ENCODE measurements around the gene ZNF281.

DNA sequence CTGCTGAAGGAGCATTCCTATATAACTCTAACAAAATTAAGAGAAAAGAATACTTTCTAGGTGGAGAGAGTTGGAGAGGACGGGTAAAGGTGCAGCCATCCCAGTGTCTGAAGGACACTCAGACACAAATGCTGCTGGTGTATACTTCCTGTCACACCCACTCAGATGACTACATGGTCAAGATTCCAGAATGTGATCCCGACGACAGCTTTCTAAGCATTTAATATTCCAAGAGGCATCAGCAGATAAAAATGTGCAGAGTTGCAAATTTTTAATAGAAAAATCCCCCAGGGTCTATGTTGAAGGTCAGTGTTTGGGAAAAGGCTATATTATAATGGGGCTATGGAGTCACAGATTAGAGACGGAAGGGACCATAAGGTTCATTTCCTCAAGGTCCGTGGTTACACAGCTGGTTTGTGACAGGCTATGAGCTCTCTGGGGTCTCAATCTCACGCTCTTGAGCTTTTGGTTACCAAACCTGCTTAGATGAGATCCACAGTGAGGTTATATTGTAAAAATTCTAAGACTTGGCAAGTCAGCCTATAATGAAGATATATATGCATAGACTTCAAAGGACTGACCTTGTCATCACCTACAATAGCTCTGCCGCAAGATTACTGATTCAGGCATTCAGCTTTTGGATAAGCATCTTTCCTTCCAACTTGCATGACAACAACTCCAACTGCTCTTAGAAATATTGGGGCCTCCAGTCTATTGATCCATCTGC lies 35.1 kb downstream of the ZNF281 start:
- TF ChIP-seq TCF7L2 (IDR thresholded peaks at IDR 0.05; ENCODE audit: low read depth, low read length) (no peak), RBBP5 (IDR thresholded peaks at IDR 0.05; ENCODE audit: borderline replicate concordance, insufficient read depth, low read length, poor library complexity, severe bottlenecking) (no peak), MYBL2 (IDR thresholded peaks at IDR 0.05; ENCODE audit: low read depth) (no peak), MYBL2 (CRISPR knock-in tag; IDR thresholded peaks at IDR 0.05; ENCODE audit: borderline replicate concordance) (no peak), RFX5 (IDR thresholded peaks at IDR 0.05; ENCODE audit: low read depth, low read length) (no peak), YY1 (IDR thresholded peaks at IDR 0.05; ENCODE audit: borderline replicate concordance in 1 of 3, control insufficient read depth in 1 of 3, extremely low read depth in 1 of 3, insufficient read depth in 3 of 3, insufficient read length in 1 of 3, insufficient replicate concordance in 2 of 3, low read depth in 1 of 3, low read length in 2 of 3) (no peak), SMAD1 (IDR thresholded peaks at IDR 0.05; ENCODE audit: low read depth, low read length, partially characterized antibody) (no peak)
- TF ChIP-seq, protein P1, sequence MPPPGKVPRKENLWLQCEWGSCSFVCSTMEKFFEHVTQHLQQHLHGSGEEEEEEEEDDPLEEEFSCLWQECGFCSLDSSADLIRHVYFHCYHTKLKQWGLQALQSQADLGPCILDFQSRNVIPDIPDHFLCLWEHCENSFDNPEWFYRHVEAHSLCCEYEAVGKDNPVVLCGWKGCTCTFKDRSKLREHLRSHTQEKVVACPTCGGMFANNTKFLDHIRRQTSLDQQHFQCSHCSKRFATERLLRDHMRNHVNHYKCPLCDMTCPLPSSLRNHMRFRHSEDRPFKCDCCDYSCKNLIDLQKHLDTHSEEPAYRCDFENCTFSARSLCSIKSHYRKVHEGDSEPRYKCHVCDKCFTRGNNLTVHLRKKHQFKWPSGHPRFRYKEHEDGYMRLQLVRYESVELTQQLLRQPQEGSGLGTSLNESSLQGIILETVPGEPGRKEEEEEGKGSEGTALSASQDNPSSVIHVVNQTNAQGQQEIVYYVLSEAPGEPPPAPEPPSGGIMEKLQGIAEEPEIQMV (tag; conservative IDR thresholded peaks at IDR 0.05; ENCODE audit: low read depth): no peak
- TF ChIP-seq, protein P2, sequence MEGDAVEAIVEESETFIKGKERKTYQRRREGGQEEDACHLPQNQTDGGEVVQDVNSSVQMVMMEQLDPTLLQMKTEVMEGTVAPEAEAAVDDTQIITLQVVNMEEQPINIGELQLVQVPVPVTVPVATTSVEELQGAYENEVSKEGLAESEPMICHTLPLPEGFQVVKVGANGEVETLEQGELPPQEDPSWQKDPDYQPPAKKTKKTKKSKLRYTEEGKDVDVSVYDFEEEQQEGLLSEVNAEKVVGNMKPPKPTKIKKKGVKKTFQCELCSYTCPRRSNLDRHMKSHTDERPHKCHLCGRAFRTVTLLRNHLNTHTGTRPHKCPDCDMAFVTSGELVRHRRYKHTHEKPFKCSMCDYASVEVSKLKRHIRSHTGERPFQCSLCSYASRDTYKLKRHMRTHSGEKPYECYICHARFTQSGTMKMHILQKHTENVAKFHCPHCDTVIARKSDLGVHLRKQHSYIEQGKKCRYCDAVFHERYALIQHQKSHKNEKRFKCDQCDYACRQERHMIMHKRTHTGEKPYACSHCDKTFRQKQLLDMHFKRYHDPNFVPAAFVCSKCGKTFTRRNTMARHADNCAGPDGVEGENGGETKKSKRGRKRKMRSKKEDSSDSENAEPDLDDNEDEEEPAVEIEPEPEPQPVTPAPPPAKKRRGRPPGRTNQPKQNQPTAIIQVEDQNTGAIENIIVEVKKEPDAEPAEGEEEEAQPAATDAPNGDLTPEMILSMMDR (IDR thresholded peaks at IDR 0.05 in 2 of 3, conservative IDR thresholded peaks at IDR 0.05 in 1 of 3; ENCODE audit: insufficient read depth in 2 of 3, low read depth in 1 of 3, low read length in 3 of 3): no peak
- TF ChIP-seq, protein P3, sequence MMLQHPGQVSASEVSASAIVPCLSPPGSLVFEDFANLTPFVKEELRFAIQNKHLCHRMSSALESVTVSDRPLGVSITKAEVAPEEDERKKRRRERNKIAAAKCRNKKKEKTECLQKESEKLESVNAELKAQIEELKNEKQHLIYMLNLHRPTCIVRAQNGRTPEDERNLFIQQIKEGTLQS (IDR thresholded peaks at IDR 0.05): no peak
- TF ChIP-seq, protein P3 (CRISPR knock-in tag; conservative IDR thresholded peaks at IDR 0.05): no peak
- TF ChIP-seq, protein P4, sequence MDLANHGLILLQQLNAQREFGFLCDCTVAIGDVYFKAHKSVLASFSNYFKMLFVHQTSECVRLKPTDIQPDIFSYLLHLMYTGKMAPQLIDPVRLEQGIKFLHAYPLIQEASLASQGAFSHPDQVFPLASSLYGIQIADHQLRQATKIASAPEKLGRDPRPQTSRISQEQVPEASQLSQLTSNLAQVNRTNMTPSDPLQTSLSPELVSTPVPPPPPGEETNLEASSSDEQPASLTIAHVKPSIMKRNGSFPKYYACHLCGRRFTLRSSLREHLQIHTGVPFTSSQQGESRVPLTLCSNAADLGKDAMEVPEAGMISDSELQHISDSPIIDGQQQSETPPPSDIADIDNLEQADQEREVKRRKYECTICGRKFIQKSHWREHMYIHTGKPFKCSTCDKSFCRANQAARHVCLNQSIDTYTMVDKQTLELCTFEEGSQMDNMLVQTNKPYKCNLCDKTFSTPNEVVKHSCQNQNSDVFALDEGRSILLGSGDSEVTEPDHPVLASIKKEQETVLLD (IDR thresholded peaks at IDR 0.05): no peak

All from K562 (cell line).